Sigmoid colon (tissue), 3 donors: Measurements from ENCODE around the gene RAB3C.

Experiments used
- POLR2A ChIP-seq, 2 donors: fragments of 450-650 bp; IDR thresholded peaks; one replicate each; pipeline ENCODE4 v1.6.1; 2016; ENCODE audit warnings: antibody characterized with exemption in 2 of 2, mild to moderate bottlenecking in 2 of 2, moderate library complexity in 2 of 2
- TF ChIP-seq, protein P1 (sequence below), 4 experiments: fragments of 450-650 bp in 3 of 4; fragments of 200-600 bp in 1 of 4; IDR thresholded peaks; one replicate each; pipeline ENCODE4 v1.5.1; 2016 to 2019; ENCODE audit warnings: antibody characterized with exemption in 4 of 4, mild to moderate bottlenecking in 3 of 4, moderate library complexity in 2 of 4

DNA sequence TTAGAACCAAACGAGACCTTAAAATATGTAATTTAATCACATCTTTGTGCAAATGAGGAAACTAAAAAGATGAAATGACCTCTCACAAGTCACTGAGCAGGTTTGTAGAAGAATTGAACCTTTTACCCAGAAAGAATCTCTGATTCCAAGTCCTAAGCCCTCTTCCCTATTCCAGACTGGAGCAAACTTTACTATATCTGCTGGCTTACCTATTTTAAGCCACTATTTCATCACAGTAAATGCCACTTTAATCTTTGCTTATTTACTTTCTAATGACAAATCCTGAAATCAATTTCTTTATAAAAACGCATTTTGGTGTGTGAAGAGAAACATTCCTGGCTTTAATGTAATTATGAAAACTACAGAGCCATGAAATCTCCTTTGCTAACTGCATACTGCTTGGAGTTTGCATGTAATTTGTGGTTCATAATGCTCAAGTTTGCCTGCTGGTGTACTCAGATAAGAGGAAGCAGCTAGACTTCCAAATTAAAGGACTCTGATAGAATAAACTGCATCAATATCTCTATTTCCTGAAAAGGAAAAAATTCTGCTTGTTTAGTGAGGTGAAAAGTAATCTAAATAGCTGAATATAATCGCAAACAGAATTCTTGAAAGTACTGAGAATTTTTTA, 121.2 kb downstream of the RAB3C start:
- TF ChIP-seq, protein P1, sequence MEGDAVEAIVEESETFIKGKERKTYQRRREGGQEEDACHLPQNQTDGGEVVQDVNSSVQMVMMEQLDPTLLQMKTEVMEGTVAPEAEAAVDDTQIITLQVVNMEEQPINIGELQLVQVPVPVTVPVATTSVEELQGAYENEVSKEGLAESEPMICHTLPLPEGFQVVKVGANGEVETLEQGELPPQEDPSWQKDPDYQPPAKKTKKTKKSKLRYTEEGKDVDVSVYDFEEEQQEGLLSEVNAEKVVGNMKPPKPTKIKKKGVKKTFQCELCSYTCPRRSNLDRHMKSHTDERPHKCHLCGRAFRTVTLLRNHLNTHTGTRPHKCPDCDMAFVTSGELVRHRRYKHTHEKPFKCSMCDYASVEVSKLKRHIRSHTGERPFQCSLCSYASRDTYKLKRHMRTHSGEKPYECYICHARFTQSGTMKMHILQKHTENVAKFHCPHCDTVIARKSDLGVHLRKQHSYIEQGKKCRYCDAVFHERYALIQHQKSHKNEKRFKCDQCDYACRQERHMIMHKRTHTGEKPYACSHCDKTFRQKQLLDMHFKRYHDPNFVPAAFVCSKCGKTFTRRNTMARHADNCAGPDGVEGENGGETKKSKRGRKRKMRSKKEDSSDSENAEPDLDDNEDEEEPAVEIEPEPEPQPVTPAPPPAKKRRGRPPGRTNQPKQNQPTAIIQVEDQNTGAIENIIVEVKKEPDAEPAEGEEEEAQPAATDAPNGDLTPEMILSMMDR (IDR thresholded peaks at IDR 0.05): no peak
- no peak for TF ChIP-seq POLR2A (IDR thresholded peaks at IDR 0.05)
